Raji (cell line): ENCODE data around the gene DBNL.

Experiments
- POLR2A ChIP-seq: IDR thresholded peaks from 2 replicates; pipeline ENCODE4 v1.6.1; 2011; ENCODE audit warnings: low read depth, low read length, control low read depth; ENCODE audit not compliant: insufficient read depth

DBNL gene

GRCh38 chr7:44102846-44103565 lies 58.5 kb downstream of the DBNL start:
- no peak for TF ChIP-seq POLR2A

- TF ChIP-seq POLR2A: no peak
These were observed 59.0 kb downstream of the DBNL start for GRCh38 chr7:44103566-44103922.

- no peak for TF ChIP-seq POLR2A
These were observed 59.7 kb downstream of the DBNL start, which contains the start of gene AEBP1 for GRCh38 chr7:44103923-44104859. Gene AEBP1, plus strand, starts transcription at chr7:44104345. Its CDS starts 321 bp downstream, at chr7:44104666.

- TF ChIP-seq POLR2A: no peak
These were observed 60.6 kb downstream of the DBNL start for GRCh38 chr7:44104860-44105771.

GRCh38 chr7:44105832-44106231 lies 61.3 kb downstream of the DBNL start:
- TF ChIP-seq POLR2A: no peak

- no peak for TF ChIP-seq POLR2A
These were observed 62.0 kb downstream of the DBNL start for GRCh38 chr7:44106311-44107065.

- no peak for TF ChIP-seq POLR2A
These were observed 62.8 kb downstream of the DBNL start for GRCh38 chr7:44107116-44107960.

GRCh38 chr7:44107961-44108767 lies 63.7 kb downstream of the DBNL start:
- no peak for TF ChIP-seq POLR2A

GRCh38 chr7:44108768-44109750 lies 64.6 kb downstream of the DBNL start:
- TF ChIP-seq POLR2A: no peak

GRCh38 chr7:44109991-44110390 lies 65.5 kb downstream of the DBNL start:
- TF ChIP-seq POLR2A: no peak

- TF ChIP-seq POLR2A: no peak
These were observed 66.5 kb downstream of the DBNL start for GRCh38 chr7:44110719-44111635.
